ENCODE data around the gene TMEM62.
A peak's percentile ranks its signal among the peaks of the same experiment; 100 is the strongest.

Gene TMEM62

DNA sequence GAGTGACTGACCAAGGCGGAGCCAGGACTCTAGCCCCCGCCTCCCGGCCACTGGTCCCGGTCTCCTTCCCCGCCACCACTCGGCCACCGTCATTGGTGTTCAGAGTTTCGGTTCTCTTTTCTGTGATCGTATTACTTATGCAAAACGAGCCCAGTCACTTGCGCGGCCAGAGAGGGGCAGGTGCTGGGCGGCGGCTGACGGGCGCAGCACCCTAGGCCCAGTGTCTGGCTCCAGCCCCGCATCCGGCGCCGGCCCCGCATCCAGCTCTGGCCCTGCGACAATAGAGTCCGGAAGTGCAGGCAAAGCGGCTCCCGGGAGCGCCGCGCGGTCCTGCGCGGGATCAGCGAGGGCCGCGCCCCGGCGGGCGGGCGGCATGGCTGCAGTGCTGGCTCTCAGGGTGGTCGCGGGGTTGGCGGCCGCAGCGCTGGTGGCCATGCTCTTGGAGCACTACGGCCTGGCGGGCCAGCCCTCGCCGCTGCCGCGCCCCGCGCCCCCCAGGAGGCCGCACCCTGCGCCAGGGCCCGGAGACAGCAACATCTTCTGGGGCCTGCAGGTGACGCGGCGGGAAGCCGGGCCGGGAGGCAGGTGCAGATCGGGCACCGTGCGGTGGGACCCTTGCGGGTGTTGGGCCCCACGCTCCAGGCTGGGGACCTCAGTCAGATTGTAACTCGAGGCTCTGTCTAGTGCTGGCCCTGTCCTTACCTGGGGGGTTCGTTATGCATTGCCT is at the start of gene TMEM62:
TSS of gene TMEM62 (plus strand) at position 157 of the 727 bp plus-strand sequence. CDS start at position 374, 217 bp downstream.
- DNase-seq (ENCODE audit: low read depth in 2 of 2) = peak; percentile 21 to 48

DNA sequence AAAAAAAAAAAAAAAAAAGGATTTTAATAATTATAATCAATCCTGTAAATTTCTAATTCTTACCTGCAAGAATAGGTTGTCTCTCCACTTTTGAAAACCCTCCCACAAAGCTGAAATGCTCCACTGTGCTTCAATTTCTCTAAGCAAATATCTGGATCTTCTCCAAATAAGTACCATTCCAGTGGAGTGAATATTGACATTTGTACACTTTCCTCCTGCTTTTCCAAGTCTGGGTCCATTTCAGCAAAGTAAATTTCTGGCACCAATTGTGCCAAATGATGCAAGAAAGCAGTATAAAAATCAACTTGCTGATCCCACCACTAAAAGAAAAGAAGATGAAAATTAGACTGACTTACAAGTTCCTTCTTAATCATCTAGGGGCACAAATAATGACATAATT is 47.5 kb upstream of the TMEM62 start:
- DNase-seq (ENCODE audit: low read depth in 2 of 2) = no peak

DNA sequence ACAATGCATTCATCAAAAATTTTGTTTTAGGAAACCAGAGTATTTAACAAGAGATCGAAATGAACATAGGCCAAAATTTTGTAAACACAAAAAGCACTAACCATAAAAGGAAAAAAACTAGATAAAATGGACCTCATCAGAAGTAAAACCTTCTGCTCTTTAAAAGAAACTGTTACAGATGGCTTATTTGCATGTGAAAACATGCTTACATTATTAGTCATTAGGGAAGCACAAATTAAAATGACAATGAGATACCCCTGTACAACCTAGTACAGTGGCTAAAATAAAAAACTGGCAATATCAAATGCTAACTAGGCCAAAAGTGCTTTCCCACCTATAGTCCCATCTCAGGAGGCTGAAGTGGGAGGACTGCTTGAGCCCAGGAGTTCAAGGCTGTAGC is 46.8 kb upstream of the TMEM62 start:
- DNase-seq (ENCODE audit: low read depth in 2 of 2) = no peak

DNA sequence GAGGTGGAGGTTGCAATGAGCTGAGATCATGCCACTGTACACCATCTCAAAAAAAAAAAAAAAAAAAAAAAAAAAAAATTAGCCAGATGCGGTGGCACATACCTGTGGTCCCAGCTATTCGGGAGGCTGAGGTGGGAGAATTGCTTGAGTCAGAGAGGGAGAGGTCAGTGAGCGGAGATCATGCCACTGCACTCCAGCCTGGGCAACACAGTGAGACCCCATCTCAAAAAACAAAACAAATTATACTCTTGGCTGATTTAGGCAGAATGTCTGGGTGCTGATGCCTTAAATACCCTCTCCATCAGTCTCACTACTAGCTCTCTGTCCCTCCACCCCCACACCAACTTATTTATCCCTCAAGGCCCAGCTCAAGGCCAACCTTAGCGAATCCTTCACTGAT is 41.5 kb upstream of the TMEM62 start:
- no peak for DNase-seq (ENCODE audit: low read depth in 2 of 2)

DNA sequence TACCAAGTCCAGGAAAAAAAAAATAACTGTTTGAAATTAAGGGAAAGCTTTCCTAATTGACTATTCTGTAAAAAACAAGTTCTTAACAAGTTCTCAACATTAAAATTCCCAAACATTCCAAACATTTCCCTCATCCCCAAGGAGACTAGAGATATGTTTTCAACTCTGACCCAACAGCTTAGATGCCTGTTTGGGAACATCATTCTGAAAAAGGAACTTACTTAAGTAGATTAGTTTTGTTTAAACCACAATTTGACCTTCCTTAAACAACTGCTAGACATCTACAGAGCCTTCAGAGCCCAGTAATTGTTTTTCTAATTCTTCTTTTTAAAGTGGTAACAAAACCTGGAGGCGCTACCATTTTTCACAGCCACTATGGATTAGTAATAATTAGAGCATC is 40.4 kb upstream of the TMEM62 start:
- DNase-seq (ENCODE audit: low read depth in 2 of 2) = no peak

DNA sequence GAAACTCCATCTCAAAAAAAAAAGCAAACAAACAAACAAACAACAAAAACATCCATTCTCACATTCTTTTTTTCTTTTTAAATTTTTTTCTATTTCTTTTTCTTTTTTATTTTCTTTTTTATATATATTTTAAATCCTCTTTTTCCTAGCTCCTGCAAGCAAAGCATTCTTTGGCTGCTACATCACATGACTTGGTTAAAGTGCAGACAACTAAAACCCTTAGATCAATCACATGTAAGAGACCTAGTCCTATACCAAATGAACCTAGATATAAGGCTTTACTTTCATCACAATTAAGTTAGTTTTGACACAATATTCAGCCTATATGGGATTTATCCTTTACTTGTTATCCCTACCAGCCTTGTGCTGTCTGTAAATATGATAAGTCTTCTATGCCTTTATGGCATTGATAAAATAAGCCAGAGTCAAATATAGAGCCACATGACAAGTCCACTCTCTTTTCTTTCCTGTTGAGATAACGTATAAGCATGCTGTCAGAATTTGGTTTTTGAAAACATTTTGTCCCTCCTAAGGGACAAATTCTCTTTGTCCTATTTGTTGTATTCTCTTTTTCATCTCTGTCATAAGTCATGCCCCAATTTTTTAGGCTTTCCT is 38.9 kb upstream of the TMEM62 start:
- DNase-seq (ENCODE audit: low read depth in 2 of 2) = no peak

DNA sequence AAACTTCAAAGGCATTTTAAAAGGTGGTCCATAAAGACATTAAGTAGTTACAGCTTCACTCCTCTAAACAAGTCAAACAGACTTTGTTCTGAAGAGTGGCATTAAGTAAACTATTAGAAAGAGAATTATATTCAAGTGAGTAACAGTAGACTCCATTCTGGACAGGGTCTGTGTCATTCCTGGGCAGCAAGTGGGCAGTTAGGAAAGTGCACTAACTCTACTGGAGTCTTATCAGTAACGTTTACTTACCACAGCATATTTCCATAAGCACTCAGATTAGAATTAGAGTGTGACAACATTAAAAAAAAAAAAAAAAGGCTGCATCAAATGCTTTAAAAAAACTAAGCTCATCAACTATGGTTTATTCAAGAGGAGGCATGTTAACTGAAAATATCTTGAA is 38.1 kb upstream of the TMEM62 start:
- DNase-seq (ENCODE audit: low read depth in 2 of 2) = no peak

DNA sequence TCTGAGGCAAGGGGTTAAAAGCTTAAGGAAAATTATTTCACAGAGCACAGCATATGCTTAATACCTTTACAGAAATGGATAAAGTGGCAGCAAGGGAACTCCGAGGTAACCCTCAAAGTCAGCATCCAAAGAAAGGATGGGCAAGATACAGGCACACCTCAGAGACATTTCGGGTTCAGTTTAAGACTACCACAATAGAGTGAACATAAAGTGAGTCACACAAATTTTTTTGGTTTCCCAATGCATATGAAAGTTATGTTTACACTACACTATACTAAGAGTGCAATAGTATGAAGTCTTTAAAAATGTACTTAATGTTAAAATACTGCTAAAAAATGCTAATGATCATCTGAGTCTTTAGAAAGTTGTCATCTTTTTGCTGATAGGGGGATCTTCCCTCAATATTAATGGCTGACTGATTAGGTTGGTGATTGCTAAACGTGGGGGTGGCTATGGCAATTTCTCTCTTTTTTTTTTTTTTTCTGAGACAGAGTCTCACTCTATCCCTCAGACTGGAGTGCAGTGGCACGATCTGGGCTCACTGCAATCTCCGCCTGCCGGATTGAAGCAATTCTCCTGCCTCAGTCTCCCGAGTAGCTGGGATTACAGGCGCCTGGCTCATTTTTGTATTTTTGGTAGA is 37.6 kb upstream of the TMEM62 start:
- no peak for DNase-seq (ENCODE audit: low read depth in 2 of 2)

DNA sequence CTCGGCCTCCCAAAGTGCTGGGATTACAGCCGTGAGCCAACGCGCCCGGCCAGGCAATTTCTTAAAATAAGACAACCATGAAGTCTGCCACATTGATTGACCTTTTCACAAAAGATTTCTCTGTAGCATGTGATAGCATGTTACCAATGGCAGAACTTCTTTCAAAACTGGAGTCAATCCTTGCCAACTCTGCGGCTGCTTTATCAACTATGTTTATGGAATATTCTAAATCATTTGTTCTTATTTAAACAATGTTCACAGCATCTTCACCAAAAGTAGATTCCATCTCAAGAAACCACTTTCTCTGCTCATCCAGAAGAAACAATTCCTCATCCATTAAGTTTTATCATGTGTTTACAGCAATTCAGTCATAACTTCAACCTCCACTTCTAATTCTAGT is 37.0 kb upstream of the TMEM62 start:
- no peak for DNase-seq (ENCODE audit: low read depth in 2 of 2)

DNA sequence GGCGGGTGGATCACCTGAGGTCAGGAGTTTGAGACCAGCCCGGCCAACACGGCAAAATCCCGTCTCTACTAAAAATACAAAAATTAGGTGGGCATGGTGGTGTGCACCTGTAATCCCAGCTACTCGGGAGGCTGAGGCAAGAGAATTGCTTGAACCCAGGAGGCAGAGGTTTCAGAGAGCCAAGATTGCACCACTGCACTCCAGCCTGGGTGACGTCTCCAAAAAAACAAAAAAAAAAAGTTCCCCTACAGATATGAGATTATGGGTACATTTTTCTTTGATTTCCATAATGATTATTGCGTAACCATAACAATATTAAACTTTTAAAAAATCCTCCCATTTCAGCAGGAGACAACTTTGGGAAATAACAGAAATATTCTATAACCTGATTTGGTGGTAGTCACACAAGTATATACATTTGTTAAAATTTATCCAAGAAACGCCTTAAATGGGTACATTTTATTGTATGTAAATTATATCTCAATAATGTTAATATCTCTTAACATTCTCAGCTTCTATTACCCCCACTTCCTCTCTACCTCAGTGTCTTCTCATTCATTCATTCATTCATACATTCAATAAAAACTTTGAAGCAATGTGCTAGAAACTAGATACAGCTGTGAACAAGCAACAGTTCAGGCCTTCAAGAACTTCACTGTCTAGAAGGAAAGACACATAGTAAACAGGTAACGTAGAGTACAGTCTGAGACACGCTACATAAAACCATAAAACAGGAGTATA is 34.1 kb upstream of the TMEM62 start:
- DNase-seq (ENCODE audit: low read depth in 2 of 2) = no peak

DNA sequence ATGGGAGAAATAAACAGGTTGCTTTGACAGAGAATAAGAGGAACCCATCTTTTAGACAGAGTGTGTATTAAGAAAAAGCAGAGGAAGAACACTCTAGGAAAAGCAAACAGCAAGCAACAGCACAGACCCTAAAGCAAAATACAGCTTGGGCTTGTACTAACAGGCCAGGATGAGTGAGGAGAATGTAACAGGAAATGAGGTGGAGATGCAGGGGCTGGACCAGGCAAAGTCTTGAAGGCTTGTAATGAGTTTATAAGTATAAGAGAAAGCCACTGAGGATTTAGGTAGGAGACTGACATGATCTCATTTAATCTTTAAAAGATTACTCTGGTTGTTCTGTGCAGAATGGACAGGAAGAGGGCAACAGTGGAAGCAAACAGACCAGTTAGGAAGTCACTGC is 32.4 kb upstream of the TMEM62 start:
- DNase-seq (ENCODE audit: low read depth in 2 of 2) = no peak

DNA sequence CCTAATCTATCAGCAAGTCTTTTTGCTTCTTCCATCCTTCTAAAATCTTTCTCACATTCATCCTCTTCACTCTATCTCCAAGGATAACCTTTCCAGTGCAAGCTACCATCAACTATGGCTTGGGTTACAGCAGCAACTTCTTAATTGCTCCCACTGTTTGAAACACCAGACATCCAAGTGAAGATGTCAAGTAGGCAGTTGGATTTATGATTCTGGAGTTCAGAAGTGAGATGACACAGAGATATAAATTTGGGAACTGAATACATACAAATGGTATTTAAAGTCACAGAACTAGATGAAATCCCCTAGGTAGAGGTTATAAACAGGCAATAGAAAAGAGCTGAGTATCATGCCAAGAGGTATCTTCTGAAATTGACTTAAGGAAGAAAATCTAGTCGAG is 31.2 kb upstream of the TMEM62 start:
- DNase-seq (ENCODE audit: low read depth in 2 of 2) = no peak

DNA sequence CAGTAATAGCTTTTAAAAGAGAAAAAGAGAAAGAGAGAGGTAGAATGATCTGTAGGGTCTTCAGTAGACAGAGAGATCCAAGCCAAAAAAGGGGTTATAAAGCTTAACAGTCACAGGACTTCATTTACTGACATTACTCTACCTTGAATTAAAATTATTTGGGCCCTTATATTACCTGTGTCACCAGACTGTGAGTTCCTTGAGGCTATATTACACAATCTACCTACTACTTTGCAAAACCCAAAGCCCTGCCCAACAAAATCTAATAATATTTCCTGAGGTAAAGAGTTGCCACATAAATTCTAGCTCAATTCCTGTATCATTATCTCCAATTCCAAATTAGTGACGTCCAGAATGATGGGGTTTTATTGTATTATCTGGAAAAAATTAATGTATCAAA is 29.5 kb upstream of the TMEM62 start:
- DNase-seq (ENCODE audit: low read depth in 2 of 2) = no peak

DNA sequence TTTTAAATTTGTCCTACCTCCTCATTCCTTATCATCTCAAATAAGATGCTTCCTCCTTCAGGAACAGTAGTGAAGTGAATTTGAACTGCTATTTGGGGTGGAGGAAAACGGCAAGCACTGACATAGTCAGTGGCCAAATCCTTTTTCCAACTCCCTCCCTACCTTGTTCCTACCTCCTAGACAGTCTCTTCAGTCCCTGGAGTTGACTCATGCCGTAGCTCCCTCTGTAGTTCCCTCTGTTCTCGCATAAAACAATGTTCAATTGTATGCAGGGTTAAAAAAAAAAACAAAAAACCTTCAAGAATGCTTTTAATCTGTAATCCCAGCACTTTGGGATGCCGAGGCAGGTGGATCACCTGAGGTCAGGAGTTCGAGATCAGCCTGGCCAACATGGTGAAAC is 29.0 kb upstream of the TMEM62 start:
- DNase-seq (ENCODE audit: low read depth in 2 of 2) = no peak

DNA sequence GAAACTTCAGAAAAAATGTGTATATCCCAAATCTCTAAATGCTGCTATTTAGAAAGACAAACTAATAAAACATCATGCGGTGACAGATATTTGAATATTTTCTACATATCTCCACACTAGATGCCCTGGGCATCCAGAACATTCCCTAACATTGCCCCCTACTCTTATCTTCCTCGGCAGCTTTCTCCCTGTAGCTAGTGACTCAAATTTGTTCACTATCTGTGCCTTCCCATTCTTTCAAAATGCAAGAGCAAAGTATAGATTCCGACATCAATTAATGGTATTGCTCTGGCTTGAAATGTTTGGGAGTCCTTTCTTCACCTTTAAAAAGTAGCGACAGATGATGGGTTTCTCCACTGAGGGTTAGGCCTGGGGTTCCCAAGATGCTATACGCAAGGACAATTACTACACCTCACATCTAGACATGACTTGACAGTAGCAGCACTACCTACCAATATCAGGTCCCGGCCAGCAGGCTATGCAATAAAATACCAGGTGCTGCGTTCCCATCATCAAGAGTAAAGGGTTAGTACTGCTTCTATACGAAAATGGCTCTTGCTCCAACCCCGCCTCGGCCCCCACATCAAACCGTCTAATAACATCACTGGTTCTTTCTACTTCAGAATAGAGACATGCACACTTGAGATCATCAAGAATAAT is 28.2 kb upstream of the TMEM62 start:
- no peak for DNase-seq (ENCODE audit: low read depth in 2 of 2)

DNA sequence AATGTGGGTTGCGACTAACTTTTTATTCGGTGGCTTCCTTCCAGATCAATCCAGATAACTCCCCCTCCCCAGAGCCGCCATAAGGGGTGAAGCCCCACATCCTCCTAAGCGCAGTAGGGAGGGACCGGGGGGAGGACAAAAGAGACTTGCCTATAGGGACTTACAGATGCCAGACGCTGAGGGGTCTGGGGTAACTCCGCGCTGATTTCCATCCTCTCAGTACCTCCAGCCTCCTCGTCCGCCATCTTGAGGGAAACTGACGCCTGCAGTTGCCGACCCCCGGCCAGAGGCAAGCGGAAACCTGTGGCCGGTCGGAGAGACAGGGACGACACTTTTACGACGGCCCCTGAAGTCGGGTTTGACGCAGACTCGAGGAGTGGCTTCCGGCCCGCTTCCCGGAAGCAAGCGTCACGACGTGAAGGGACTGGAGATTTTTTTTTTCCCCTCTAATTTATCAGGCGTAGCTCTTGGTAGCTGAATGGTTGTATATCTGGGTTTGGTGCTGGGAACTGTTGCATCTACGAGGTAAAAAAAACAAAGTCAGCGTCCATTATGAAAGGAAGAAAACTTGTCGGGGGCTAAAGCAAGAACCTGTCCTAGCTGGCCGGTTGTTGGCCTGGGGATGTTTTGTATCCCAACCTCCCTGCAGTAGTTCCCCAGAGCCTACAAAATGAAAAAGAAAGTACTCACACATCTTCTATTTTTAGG is 27.5 kb upstream of the TMEM62 start, which contains the start of gene UBR1:
TSS of gene UBR1 (minus strand) at position 261 of the 708 bp plus-strand sequence. CDS start at position 245, 16 bp downstream.
- DNase-seq (ENCODE audit: low read depth in 2 of 2) = peak; percentile 82 to 89

DNA sequence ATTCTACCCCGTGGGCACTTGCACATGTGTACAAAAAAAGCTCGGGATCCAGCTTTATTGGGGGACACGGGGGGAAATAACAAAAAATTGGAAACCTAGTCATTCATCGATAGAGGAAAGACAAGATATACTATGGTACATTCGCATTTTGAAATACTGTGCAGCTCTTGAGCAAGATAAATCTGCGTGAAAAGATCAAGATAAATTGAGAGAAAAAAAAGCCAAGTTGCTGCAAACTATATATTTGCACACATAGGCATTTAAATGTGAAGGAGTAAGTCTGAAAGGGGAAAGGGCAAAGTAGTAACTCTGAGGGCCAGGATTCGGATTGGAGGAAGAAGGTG is 26.9 kb upstream of the TMEM62 start:
- DNase-seq (ENCODE audit: low read depth in 2 of 2) = no peak

DNA sequence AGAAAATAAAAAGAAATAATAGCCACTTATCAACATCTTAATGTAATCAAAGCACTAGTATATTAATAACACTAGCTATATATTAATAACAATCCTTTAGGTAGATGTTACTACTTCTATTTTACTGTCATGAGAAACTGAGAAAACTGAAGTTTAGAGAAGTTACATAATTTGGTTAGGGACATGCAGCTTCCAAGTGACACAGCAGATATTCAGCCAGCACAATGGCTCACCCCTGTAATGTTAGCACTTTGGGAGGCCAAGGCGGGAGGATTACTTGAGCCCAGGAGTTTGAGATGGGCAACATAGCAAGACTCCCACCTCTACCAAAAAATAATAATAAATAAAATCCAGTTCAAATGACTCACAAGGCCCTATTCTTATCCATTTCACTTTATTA is 25.6 kb upstream of the TMEM62 start:
- DNase-seq (ENCODE audit: low read depth in 2 of 2) = no peak

DNA sequence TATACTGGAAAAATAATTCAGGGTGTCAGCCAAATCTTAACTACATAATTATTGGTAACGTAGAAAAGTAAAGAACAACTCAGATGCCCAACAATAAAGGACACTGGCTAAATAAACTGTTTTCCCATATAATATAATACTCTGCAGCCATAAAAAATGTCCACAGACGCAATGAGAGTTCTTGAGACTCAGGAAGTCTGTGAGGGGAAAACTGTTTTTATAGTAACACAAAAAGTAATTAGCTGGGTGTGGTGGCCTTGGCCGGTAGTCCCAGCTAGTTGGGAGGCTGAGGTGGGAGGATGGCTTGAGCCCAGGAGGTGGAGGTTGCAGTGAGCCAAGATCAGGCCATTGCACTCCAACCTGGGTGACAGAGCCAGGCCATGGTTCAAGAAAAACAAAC is 22.0 kb upstream of the TMEM62 start:
- no peak for DNase-seq (ENCODE audit: low read depth in 2 of 2)

DNA sequence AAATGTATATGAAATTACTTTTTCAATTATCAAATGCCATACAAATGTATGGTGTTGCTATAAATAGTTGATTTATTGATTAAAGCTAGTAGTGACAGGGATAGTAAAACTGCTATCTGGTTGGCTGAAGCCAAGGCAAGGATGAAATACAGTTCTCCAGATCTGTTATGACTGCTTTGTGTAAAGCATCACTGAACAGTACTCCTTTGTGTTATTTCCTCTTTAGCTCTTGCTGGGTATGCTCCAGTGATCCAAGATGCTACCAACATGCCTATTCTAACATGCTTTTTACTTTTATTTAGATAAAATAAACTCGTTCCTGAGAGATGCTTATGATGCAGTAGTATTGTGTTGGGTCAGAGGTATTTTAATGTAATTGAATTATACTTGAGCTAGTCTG is 15.1 kb upstream of the TMEM62 start:
- no peak for DNase-seq (ENCODE audit: low read depth in 2 of 2)

DNA sequence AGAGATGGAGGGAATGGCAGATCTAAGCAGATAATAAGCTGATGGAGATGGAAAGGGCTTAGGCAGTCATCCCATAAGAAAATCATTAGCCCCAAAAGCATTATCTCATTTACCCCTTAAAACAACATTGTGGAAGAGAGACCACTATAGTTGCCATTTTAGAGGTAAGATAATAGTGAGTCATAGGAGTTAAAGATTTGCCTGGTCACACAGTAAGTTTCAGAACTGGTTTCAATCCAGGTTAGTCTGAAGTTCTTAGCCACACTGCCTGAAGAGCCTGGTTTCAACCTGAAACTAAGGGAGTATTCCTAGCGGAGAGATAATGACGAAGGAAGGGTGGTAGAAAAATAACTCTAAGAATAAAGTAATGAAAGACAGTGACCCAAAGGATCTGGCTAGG is 14.6 kb upstream of the TMEM62 start:
- no peak for DNase-seq (ENCODE audit: low read depth in 2 of 2)

Measured in stimulated activated CD8-positive, alpha-beta memory T cell treated with anti-CD3 and anti-CD28 coated beads, Interleukin-7, amount 100 ng/mL, for 4 hours (primary cell).